DOHH2 (cell line): ENCODE results near the gene MRC2.

Experiments used
- H3F3A ChIP-seq: fragments of 200-600 bp; sonication (generic), shearing (Covaris generic); 2 replicates; pipeline ENCODE4 v1.6.0; 2016; ENCODE audit warnings: antibody characterized with exemption, mild to moderate bottlenecking; ENCODE audit not compliant: control insufficient read depth, insufficient read depth
- H3K27ac ChIP-seq: fragments of 200-600 bp; sonication (generic); 2 replicates; pipeline ENCODE4 v1.5.1; 2014; ENCODE audit warnings: low read depth, mild to moderate bottlenecking, low read length, moderate library complexity
- H3K27me3 ChIP-seq: fragments of 200-600 bp; sonication (generic); 2 replicates; pipeline ENCODE4 v1.6.1; 2014; ENCODE audit warnings: mild to moderate bottlenecking, low read length, mixed read lengths; ENCODE audit not compliant: control insufficient read depth
- H3K36me3 ChIP-seq: fragments of 200-600 bp; sonication (generic); 2 replicates; pipeline ENCODE4 v1.6.1; 2014; ENCODE audit warnings: mild to moderate bottlenecking, low read length, moderate library complexity, mixed read lengths; ENCODE audit not compliant: control insufficient read depth
- H3K4me1 ChIP-seq: fragments of 200-600 bp; sonication (generic); 2 replicates; pipeline ENCODE4 v1.6.1; 2014; ENCODE audit warnings: mild to moderate bottlenecking, low read length, mixed read lengths; ENCODE audit not compliant: control insufficient read depth
- H3K4me2 ChIP-seq: fragments of 200-600 bp; sonication (generic); 2 replicates; pipeline ENCODE4 v1.6.0; 2014; ENCODE audit warnings: mild to moderate bottlenecking, low read length, moderate library complexity
- H3K4me3 ChIP-seq: fragments of 200-600 bp; sonication (generic); 2 replicates; pipeline ENCODE4 v1.5.1; 2014; ENCODE audit warnings: mild to moderate bottlenecking, low read length, mixed read lengths
- H3K79me2 ChIP-seq: fragments of 200-600 bp; sonication (generic); 2 replicates; pipeline ENCODE4 v1.6.1; 2014; ENCODE audit warnings: mild to moderate bottlenecking, low read length, mixed read lengths; ENCODE audit not compliant: control insufficient read depth
- H3K9me2 ChIP-seq: fragments of 200-600 bp; sonication (generic); replicated peaks from 2 replicates; pipeline ENCODE4 v1.6.1; 2014; ENCODE audit warnings: mild to moderate bottlenecking, low read length, mixed read lengths; ENCODE audit not compliant: control insufficient read depth
- H3K9me3 ChIP-seq: fragments of 200-600 bp; sonication (generic); 2 replicates; pipeline ENCODE4 v1.6.1; 2014; ENCODE audit warnings: antibody characterized with exemption, low read length, mixed read lengths; ENCODE audit not compliant: control insufficient read depth, insufficient read depth
- H4K20me1 ChIP-seq: fragments of 200-600 bp; sonication (generic); 2 replicates; pipeline ENCODE4 v1.6.0; 2014; ENCODE audit warnings: low read depth, mild to moderate bottlenecking, antibody characterized with exemption, low read length, moderate library complexity; ENCODE audit not compliant: control insufficient read depth, insufficient read depth
- EZH2phosphoT487 ChIP-seq: fragments of 200-600 bp; sonication (generic); IDR thresholded peaks from 2 replicates; pipeline ENCODE4 v1.6.1; 2017; ENCODE audit warnings: borderline replicate concordance, mild to moderate bottlenecking, antibody characterized with exemption, low read length, moderate library complexity, mixed read lengths
- TF ChIP-seq, protein P1 (sequence below): fragments of 200-600 bp; sonication (generic); IDR thresholded peaks from one replicate; pipeline ENCODE4 v1.5.1; 2014; ENCODE audit warnings: antibody characterized with exemption, mild to moderate bottlenecking, low read depth, low read length; ENCODE audit not compliant: poor library complexity, severe bottlenecking

The MRC2 gene

DNA sequence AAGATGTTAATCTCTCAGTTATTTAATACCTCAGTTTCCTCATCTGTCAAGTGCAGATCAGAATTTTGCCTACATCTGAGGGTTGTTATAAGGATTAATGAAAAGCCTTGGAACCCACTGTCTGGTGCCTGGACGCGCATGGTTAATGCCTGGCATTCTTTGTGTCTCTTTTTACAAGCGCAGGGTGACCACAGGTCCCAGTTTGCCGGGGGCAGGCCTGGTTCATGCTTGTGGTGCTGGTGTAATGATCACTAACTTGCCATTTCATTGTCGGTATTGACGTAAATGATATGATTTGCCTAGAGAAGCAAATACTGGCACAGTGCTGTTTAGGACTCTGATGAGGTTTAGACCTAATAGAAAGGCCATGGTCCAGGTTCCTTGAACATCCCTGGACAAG lies 23.1 kb downstream of the MRC2 start:
- Histone ChIP-seq H3K79me2 (no peaks in the 10 kb centered on the region), H3K9me3 (no peaks in the 10 kb centered on the region), H3K4me3 (no peak overlapping the region), H3K4me1 (peaks cover 22% of the 10 kb centered on the region), H3F3A (no peaks in the 10 kb centered on the region), H3K36me3 (no peaks in the 10 kb centered on the region), H3K9me2 (no peaks in the 10 kb centered on the region), H3K27me3 (peaks cover 33% of the 10 kb centered on the region), H4K20me1 (no peaks in the 10 kb centered on the region), H3K27ac (no peak overlapping the region), H3K4me2 (no peak overlapping the region)
- TF ChIP-seq EZH2phosphoT487: no peak
- TF ChIP-seq, protein P1, sequence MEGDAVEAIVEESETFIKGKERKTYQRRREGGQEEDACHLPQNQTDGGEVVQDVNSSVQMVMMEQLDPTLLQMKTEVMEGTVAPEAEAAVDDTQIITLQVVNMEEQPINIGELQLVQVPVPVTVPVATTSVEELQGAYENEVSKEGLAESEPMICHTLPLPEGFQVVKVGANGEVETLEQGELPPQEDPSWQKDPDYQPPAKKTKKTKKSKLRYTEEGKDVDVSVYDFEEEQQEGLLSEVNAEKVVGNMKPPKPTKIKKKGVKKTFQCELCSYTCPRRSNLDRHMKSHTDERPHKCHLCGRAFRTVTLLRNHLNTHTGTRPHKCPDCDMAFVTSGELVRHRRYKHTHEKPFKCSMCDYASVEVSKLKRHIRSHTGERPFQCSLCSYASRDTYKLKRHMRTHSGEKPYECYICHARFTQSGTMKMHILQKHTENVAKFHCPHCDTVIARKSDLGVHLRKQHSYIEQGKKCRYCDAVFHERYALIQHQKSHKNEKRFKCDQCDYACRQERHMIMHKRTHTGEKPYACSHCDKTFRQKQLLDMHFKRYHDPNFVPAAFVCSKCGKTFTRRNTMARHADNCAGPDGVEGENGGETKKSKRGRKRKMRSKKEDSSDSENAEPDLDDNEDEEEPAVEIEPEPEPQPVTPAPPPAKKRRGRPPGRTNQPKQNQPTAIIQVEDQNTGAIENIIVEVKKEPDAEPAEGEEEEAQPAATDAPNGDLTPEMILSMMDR: no peak

DNA sequence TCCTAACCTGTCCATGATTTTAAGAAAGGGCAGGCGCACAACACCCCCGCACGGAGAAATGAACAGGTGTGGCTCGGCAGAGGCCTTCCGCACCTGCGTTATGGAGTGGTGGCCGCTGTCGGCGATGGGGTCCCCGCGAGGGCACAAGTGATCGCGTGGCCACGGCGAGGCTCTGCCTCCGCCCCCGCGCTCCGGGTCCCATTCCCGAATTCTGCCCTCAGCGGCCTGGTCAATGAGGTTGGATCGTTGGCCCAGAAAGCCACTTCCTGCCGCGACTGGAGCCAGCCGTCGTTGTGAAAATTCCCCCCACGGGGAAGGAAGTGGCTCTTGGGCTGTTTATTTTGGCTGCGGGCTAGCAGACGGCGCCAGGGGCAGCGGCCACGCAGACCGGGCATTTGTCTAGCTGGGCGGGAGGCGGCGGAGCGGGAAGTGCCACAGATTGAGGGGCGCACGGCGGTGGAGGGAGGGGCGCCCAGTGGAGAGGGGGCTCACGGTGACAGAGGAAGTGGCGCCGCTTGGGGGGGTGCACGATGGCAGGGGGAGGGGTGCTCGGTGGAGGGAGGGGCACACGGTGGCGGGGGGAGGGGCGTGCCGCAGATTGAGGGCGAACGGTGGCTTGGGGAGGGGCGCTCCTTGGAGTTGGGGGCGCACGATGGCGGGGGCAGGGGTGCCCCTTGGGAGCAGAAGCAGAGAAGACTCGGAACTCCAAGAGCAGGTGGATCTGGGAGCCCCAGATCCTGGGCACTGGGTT lies 25.0 kb downstream of the MRC2 start:
- peaks cover 22% of the 10 kb centered on the region for H3K4me1 ChIP-seq
- no peaks in the 10 kb centered on the region for H3K79me2 ChIP-seq
- no peaks in the 10 kb centered on the region for H4K20me1 ChIP-seq
- no peaks in the 10 kb centered on the region for H3K9me3 ChIP-seq
- no peaks in the 10 kb centered on the region for H3K9me2 ChIP-seq
- H3K36me3 ChIP-seq: no peaks in the 10 kb centered on the region
- H3K27ac ChIP-seq: no peak overlapping the region
- peaks cover 33% of the 10 kb centered on the region for H3K27me3 ChIP-seq
- no peaks in the 10 kb centered on the region for H3F3A ChIP-seq
- H3K4me3 ChIP-seq: peak overlapping the region; percentile 75
- TF ChIP-seq, protein P1: no peak
- TF ChIP-seq EZH2phosphoT487: no peak
- peak overlapping the region; percentile 94 for H3K4me2 ChIP-seq

DNA sequence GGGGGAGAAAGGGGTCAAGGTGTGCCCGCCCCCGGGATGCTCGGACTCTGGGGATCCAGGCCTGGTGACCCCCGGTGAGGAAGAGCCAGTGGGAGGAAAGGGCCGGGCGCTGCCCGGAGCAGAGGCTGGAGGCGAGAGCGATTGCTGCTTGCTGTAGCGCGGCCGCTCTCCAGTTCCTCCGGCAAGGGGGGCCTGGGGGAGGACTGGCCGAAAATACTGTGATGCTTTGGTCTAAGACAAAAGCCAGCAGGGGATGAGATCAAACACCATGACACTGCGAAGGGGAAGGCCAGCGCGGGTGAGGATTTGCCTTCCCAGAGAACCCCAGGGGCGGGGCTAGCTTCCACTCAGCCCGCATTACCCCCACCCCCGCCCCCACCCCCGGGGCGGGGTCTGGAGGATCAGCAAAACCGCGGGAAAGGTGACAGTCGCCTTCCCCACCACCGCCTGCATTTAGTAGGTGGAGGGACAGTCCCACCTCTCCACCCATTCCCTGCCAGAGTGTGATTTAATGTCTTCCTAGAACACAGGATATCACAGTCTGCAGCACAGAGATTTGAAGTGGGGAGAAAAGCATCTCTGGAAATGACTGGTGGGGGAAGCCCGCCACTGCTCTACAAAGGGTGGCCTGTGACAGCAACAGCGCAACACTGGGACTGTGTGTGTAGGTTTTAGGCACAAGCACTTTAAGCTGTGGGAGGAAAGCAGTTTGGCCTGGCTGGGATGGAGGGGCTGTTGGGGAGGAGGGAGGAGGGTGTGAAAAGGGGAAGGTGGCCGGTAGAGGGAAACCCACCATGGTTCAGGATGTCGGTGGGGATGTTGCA lies 25.7 kb downstream of the MRC2 start:
- H3F3A ChIP-seq: no peaks in the 10 kb centered on the region
- no peaks in the 10 kb centered on the region for H4K20me1 ChIP-seq
- H3K9me3 ChIP-seq: no peaks in the 10 kb centered on the region
- no peaks in the 10 kb centered on the region for H3K79me2 ChIP-seq
- H3K4me3 ChIP-seq: peak overlapping the region; percentile 75
- H3K9me2 ChIP-seq: no peaks in the 10 kb centered on the region
- no peak overlapping the region for H3K27ac ChIP-seq
- peaks cover 22% of the 10 kb centered on the region for H3K4me1 ChIP-seq
- TF ChIP-seq, protein P1: no peak
- no peak for TF ChIP-seq EZH2phosphoT487
- peaks cover 33% of the 10 kb centered on the region for H3K27me3 ChIP-seq
- H3K4me2 ChIP-seq: peak overlapping the region; percentile 94
- H3K36me3 ChIP-seq: no peaks in the 10 kb centered on the region
